ENCODE results near the gene FOXP4. TPM values are rescaled to one million over a fixed set of nuclear protein-coding genes. Genes with fewer than 3 reads are reported as not detected.

Gene FOXP4
- total and polyA plus RNA-seq, 2 of the 13 experiments (the other 11 are each of a cell fraction or from before 2014, with no cell fraction given): 11.0 to 12.4 TPM

GRCh38 chr6:41503827-41504465 is 42.2 kb upstream of the FOXP4 start (continued):
- no peak for TF ChIP-seq ZNF280D (CRISPR knock-in tag; IDR thresholded peaks at IDR 0.05)
- TF ChIP-seq ZNF205 (CRISPR knock-in tag; IDR thresholded peaks at IDR 0.05): peak; percentile 24; the same call in 1 of the 2 replicates
- peak; percentile 59 for TF ChIP-seq HNRNPLL (IDR thresholded peaks at IDR 0.05; ENCODE audit: low read depth, low read length, poor library complexity, severe bottlenecking)
- TF ChIP-seq MXD3 (CRISPR knock-in tag; IDR thresholded peaks at IDR 0.05): no peak; the same call in 1 of the 2 replicates
- peak; percentile 21 for TF ChIP-seq XRCC5 (optimal IDR thresholded peaks at IDR 0.05; ENCODE audit: low read length)
- TF ChIP-seq AHR (CRISPR knock-in tag; IDR thresholded peaks at IDR 0.05): 0 out of 2 replicates have a peak, but pooled peaks have one; percentile 34
- TF ChIP-seq ATF3 (CRISPR knock-in tag; IDR thresholded peaks at IDR 0.05): no peak
- no peak for TF ChIP-seq ZNF550 (CRISPR knock-in tag; IDR thresholded peaks at IDR 0.05; ENCODE audit: borderline replicate concordance)
- no peak for TF ChIP-seq MTA1 (CRISPR knock-in tag; IDR thresholded peaks at IDR 0.05; ENCODE audit: borderline replicate concordance)
- TF ChIP-seq ZBTB14 (CRISPR knock-in tag; IDR thresholded peaks at IDR 0.05): peak; percentile 16
- TF ChIP-seq HINFP (CRISPR knock-in tag; IDR thresholded peaks at IDR 0.05; ENCODE audit: low read depth): no peak
- TF ChIP-seq ASH2L (IDR thresholded peaks at IDR 0.05; ENCODE audit: insufficient read length, low read depth, low read length): peak; percentile 41
- TF ChIP-seq ZFP36 (IDR thresholded peaks at IDR 0.05; ENCODE audit: borderline replicate concordance, low read depth, low read length, partially characterized antibody): no peak
- TF ChIP-seq PPARG (CRISPR knock-in tag; conservative IDR thresholded peaks at IDR 0.05): 0 out of 2 replicates have a peak, but pooled peaks have one; percentile 16
- TF ChIP-seq CEBPG (CRISPR knock-in tag; IDR thresholded peaks at IDR 0.05): no peak
- no peak for TF ChIP-seq SOX5 (CRISPR knock-in tag; IDR thresholded peaks at IDR 0.05; ENCODE audit: borderline replicate concordance)
- no peak for TF ChIP-seq EHMT2 (IDR thresholded peaks at IDR 0.05; ENCODE audit: borderline replicate concordance, low read depth, low read length)
- TF ChIP-seq ZNF782 (CRISPR knock-in tag; IDR thresholded peaks at IDR 0.05; ENCODE audit: borderline replicate concordance): peak; percentile 30; the same call in 1 of the 2 replicates
- no peak for TF ChIP-seq HNRNPUL1 (IDR thresholded peaks at IDR 0.05; ENCODE audit: low read depth, low read length)
- no peak for TF ChIP-seq ZBTB26 (CRISPR knock-in tag; IDR thresholded peaks at IDR 0.05; ENCODE audit: borderline replicate concordance)
- no peak for TF ChIP-seq LCORL (IDR thresholded peaks at IDR 0.05)
- TF ChIP-seq LCORL (CRISPR knock-in tag; IDR thresholded peaks at IDR 0.05): peak; percentile 30; the same call in 1 of the 2 replicates
- peak; percentile 79; the same call in 1 of the 2 replicates for TF ChIP-seq RXRA (CRISPR knock-in tag; IDR thresholded peaks at IDR 0.05)

Data from HepG2 (cell line).